GM12874 (cell line): ENCODE results near the gene NTSR2.

ENCODE experiments used
- CTCF ChIP-seq: IDR thresholded peaks from 2 replicates; pipeline ENCODE4 v1.5.1; 2011; ENCODE audit warnings: low read depth, mild to moderate bottlenecking, control low read depth, low read length, moderate library complexity; ENCODE audit not compliant: insufficient read depth

The NTSR2 gene

DNA sequence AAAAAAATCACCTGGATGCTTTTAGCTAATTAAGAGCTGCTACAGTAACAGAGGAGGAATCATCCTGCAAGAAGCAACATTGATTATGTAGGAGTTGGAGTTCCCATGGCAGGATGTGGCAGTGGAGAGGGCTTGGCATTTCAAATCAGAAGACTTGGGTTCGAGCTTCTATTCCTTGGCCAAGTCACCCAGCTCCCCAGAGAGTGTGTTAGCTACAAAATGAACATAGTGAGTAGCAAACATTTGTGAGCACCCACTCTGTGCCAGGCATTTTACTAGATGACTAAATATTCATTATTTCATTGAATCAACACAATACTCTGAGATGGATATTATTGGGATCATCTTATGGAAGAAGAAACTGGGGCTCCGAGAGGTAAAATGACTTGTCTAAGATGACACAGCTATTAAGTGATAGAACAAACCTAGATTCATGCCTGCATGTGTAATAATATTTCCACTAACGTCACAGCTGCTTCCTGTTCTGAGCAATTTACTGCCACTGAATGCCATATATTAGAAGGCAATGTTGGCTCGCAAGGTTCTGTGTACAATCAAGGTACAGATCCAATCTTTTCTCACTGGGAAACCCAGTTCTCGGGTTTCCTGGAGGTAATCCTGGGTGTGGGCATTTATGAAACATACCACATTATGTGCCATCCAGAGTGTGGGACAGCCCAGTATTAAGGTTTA, 18.0 kb downstream of the NTSR2 start:
- no peak for TF ChIP-seq CTCF

GRCh38 chr2:11649093-11649492, 20.9 kb downstream of the NTSR2 start:
- no peak for TF ChIP-seq CTCF

DNA sequence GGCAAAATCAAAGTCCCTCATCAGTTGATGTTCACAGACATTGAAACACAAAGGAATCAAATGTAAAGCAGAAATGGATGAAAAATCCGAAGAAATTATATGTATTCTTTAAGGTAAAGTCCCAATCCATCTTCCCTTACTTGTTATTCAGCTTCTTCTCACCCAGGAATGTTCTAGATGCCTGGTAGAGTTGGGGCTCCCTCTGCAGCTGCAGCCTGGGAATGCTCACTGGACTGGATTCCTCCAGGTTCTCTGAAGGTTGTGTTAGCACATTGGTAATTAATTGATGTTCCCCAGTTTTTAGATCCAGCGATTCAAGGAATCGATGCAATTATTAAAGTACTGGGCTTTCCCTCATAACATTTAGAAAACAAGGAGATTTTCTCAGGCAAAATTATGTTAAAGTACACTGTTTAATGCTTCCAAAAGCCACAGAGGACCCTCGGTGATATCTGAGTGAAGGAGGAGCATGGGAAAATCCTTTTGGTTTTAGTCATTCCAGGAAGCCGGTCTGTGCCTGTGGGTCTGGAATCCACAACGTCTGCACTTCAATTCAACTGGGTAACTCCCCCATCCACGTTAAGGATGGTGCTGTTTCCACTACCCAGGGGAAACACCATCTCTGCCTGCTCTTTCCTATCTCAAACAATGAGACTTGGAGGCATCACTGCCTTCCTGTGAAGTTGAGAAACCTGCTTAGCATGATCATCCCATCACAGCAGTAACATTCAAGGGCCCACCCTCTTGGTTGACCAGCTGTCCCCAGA, 22.0 kb downstream of the NTSR2 start:
- TF ChIP-seq CTCF: no peak

DNA sequence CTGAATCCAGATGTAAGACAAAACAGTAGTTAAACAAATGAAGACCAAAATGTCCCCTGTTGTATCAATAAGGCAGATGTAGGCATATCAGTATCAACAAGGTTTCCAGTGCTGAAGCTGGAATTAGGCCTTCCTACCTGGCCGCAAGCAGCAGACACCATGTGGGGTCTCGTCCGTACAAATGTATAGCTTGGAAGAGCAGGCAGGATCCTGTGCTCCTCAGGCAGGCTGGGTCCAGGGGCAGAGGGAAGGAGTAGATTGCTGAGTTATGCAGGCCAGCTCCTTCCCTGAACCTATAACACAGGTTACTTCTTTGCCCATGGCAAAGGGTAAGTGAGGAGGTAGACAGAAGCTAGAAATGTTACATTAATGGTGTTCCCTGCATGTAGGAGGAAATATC, 23.5 kb downstream of the NTSR2 start:
- TF ChIP-seq CTCF: no peak

GRCh38 chr2:11644293-11644692, 25.7 kb downstream of the NTSR2 start:
- no peak for TF ChIP-seq CTCF

DNA sequence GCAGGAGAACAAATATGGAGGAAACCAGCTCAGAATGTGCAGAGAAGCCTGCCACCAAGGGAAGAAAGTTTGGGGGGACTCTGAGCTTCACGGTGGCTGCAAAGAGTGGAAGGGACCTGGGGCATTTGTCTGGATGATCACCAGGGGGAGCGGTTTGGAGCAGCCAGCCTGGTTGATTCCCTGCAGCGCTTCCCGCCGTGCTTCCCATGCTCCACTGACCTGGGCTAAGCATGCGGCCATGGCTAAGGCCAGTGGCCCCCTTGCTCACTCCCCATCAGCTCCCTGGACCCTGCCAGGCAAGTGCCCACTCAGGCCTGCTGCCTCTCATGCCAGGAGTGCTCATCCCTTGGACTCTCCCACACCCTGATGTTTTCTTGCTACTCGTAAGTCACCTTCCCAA, 27.0 kb downstream of the NTSR2 start:
- TF ChIP-seq CTCF: no peak

DNA sequence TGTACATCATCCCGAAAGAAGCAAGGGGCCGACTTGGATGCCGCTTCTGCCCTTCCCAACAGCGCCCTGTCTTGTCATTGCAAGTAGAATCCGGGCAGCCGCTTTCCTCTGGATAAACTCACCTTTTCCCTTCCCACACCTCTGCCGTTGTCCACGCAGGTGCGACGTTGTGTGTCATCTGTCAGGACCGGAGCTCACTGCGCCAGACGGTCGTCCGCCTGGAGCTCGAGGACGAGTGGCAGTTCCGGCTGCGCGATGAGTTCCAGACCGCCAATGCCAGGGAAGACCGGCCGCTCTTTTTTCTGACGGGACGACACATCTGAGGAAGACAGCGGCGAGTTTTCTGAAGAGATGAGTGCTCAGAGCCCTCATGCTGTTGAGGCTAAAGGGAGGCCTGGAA, 29.9 kb downstream of the NTSR2 start:
- TF ChIP-seq CTCF: no peak
